ENCODE results near the gene C1orf21.

C1orf21 gene

DNA sequence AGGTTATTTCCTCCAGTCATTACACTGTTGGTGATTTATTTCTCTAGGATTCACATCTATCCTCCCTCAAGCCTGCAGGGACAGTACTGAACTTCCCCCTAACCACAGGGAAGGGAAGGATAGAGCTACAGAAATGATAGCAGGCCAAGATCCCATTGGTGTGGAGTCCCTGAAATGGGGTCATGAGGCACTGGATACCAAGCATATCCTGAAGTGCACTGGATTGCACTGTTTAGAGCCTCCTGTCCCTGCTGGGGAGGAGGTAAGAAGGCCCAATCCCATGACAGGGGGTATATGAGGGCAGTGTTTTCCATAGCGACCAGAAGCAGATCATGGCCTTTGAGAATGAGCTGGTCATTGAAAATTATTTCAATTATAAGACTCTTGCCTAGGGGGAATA is 56.8 kb downstream of the C1orf21 start:
- TF ChIP-seq, protein P1, sequence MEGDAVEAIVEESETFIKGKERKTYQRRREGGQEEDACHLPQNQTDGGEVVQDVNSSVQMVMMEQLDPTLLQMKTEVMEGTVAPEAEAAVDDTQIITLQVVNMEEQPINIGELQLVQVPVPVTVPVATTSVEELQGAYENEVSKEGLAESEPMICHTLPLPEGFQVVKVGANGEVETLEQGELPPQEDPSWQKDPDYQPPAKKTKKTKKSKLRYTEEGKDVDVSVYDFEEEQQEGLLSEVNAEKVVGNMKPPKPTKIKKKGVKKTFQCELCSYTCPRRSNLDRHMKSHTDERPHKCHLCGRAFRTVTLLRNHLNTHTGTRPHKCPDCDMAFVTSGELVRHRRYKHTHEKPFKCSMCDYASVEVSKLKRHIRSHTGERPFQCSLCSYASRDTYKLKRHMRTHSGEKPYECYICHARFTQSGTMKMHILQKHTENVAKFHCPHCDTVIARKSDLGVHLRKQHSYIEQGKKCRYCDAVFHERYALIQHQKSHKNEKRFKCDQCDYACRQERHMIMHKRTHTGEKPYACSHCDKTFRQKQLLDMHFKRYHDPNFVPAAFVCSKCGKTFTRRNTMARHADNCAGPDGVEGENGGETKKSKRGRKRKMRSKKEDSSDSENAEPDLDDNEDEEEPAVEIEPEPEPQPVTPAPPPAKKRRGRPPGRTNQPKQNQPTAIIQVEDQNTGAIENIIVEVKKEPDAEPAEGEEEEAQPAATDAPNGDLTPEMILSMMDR (IDR thresholded peaks at IDR 0.05; ENCODE audit: low read depth, low read length), result no peak
- no peak overlapping the region for H3K4me3 ChIP-seq (ENCODE audit: low read depth, low read length)
- in situ Hi-C loops (cut with HindIII; ENCODE audit: low sequenced_read_pairs), result no loop called here
- DNase-seq (ENCODE audit: low read depth, low spot score), result no peak

DNA sequence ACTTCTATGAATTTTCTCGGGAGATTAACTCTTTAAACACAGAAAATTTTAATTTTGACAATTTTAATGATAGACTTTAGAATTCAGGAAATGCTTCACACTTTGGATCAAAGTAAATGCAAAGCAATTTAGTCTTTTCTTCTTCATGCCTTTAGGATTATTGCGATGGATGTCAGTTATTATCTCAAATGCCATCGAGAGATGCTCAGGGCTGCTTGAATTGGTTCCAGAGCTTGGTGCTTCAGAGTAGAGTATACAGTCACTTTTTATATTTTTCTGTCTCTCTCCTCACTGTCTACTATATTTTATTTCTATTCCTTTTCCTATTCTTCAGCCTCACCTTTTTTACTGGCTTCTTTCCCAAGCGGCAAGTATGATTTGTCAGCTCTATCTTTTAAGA is 59.2 kb downstream of the C1orf21 start:
- in situ Hi-C loops (cut with HindIII; ENCODE audit: low sequenced_read_pairs), result no loop called here
- no peak for DNase-seq (ENCODE audit: low read depth, low spot score)
- TF ChIP-seq, protein P1 (IDR thresholded peaks at IDR 0.05; ENCODE audit: low read depth, low read length), result no peak
- H3K4me3 ChIP-seq (ENCODE audit: low read depth, low read length), result no peak overlapping the region

DNA sequence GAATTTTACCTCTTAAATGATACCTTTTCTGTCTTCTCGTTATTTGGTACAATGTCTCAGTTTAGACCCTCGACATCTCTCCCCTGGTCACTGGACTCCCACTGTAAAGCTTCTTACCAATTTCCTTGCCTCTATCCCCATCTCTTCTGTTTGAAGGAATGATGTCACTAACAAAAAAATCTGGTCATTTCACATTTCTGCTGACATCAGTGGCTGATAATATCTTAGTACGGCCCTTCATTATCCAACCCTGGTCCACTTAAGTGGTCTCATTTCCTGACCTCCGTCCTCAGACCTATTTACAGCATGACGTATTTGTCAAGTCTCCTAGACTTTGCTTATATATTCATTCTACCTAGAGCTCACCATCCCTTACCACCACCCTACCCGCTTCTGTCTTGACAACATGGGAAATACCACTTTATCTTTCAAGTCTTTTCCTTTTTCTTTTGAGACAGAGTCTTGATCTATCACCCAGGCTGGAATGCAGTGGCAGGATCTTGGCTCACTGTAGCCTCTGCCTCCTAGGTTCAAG is 60.9 kb downstream of the C1orf21 start:
- DNase-seq (ENCODE audit: low read depth, low spot score), result no peak
- TF ChIP-seq, protein P1 (IDR thresholded peaks at IDR 0.05; ENCODE audit: low read depth, low read length), result no peak
- no peak overlapping the region for H3K4me3 ChIP-seq (ENCODE audit: low read depth, low read length)
- in situ Hi-C loops (cut with HindIII; ENCODE audit: low sequenced_read_pairs), result no loop called here

DNA sequence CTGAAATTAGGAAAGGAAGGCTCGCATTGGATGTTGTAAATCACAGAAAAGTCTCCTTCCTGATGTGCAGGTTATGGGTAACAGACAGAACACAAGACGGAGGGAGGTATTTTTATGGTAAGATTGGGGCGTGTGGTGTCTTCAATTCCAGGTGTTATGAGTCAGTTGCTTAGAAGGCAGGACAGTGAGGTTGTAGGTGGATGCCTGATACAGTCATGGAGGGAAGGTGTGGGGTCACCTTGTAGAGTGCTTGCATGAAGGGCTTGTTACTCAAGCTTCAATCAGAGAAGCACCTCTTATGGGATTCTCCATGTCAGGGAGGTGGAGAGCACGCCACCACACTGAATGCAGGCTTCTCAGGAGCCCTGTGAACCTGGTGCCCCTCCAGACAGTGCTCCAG is 63.1 kb downstream of the C1orf21 start:
- no peak for DNase-seq (ENCODE audit: low read depth, low spot score)
- in situ Hi-C loops (cut with HindIII; ENCODE audit: low sequenced_read_pairs), result no loop called here
- H3K4me3 ChIP-seq (ENCODE audit: low read depth, low read length), result no peak overlapping the region
- TF ChIP-seq, protein P1 (IDR thresholded peaks at IDR 0.05; ENCODE audit: low read depth, low read length), result no peak

DNA sequence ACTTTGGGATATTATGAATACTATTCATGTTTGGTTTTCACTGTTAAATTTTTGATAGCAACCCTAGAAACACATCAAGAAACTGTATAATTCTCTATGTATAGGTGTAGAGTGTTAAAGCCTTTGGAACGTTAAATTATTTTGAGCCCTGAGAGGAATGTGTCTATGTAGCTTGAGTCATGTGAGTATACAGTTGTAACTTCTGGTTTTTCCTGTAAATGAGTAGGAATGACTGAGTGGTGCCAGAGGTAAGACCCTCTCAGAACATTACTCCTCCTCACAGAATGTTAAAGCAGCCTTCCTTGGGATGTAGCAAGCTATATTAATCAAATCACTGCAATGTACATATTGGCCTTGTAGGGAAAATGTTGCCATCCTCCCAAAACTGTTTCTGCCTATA is 69.0 kb downstream of the C1orf21 start:
- TF ChIP-seq, protein P1 (IDR thresholded peaks at IDR 0.05; ENCODE audit: low read depth, low read length), result no peak
- H3K4me3 ChIP-seq (ENCODE audit: low read depth, low read length), result no peak overlapping the region
- DNase-seq (ENCODE audit: low read depth, low spot score), result no peak
- in situ Hi-C loops (cut with HindIII; ENCODE audit: low sequenced_read_pairs), result no loop called here

DNA sequence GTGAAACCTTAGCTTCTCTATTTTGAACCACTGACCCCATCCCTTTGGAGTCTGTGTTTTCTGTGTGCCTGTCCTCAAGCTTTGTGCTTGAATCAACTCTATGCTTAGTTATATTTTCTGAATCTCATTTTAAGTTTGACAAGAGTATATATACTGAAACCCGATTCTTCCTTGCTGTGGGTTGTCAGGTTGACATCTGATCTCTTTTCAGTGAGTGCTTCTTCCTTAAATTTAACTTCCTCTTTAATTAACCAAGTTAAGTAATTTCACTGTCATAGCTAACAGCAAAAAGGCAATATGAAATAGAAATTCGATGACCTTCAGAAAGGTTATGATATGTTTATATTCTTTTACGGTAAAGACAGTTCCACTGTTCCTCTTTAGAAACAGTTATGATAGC is 69.4 kb downstream of the C1orf21 start:
- in situ Hi-C loops (cut with HindIII; ENCODE audit: low sequenced_read_pairs), result no loop called here
- TF ChIP-seq, protein P1 (IDR thresholded peaks at IDR 0.05; ENCODE audit: low read depth, low read length), result no peak
- no peak overlapping the region for H3K4me3 ChIP-seq (ENCODE audit: low read depth, low read length)
- no peak for DNase-seq (ENCODE audit: low read depth, low spot score)

DNA sequence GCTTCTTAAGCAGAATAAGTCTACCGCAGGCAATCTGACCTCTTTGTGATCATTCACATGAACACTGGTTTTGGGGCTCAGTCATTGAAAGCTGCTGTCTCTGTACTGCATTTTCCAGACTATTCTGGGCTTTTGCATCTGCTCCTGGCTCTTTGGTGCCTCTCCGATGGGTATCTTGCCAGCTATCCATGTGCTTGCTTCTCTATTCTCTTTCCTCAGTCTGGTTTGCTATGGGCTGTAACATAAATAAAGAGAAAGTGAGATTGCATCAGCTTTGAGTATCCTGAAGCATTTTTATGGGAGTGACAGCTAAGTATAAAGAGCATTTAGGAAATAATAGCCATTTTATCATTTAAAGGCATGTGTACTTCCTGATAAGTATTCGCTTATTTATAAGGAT is 70.7 kb downstream of the C1orf21 start:
- in situ Hi-C loops (cut with HindIII; ENCODE audit: low sequenced_read_pairs), result no loop called here
- TF ChIP-seq, protein P1 (IDR thresholded peaks at IDR 0.05; ENCODE audit: low read depth, low read length), result no peak
- peak; percentile 1 for DNase-seq (ENCODE audit: low read depth, low spot score)

More for the DNA sequence above, 70.7 kb downstream of the C1orf21 start:
- H3K4me3 ChIP-seq (ENCODE audit: low read depth, low read length), result no peak overlapping the region

All from astrocyte of the spinal cord (primary cell).